ENCODE measurements around the gene DCST2. TPM values are rescaled to one million over a fixed set of nuclear protein-coding genes. Genes with fewer than 3 reads are reported as not detected.
A peak's percentile ranks its signal among the peaks of the same experiment; 100 is the strongest.

The DCST2 gene
- total and polyA plus RNA-seq, 7 donors = 0.04 to 0.56 (median 0.19) TPM; not detected in 2

DNA sequence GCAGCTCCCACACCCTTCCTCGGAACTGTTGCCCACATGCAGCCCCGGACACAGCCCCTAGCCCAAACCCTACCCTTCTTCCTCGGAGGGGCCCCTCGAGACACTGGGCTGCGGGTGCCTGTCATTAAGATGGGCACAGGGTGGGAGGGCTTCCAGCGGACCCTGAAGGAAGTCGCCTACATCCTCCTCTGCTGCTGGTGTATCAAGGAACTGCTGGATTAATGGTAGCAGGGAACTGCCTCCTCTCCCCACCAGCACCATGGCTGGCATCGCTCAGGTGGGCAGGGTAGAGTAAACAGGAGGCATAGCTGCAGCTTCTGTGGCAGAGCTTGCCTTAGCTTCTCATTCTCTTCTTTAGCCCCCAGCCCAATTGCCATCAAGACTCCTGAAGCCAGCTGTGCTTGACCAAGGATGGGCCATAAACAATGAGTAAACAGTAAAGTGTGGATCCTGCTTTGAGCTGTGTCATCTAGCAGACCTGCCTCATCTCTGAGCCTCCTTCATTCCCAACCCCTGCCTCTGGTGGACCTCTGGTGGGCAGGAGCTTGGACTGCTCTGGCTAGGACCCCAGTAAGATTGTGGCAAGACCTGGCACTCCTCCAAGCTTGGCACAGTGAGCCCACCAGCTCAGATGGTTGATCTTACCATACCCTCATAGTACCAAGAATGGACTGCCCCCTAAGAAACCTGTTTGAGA is 39.9 kb downstream of the DCST2 start, which contains the start of gene LENEP:
Gene LENEP (plus strand): TSS at position 15 of the 697 bp plus-strand sequence. CDS start 22 bp downstream, at position 37.
- Histone ChIP-seq H3K4me3 (no peak within 1 kb of the TSS), H3K9me3 (no peaks in the 10 kb centered on the region), H3K27ac (no peak within 1 kb of the TSS), H3K4me1 (peaks cover 6% of the 10 kb centered on the region), H3K36me3 (ENCODE audit: insufficient read depth in 1 of 2, low read depth in 1 of 2) (peaks cover 0 to 22% of the 10 kb centered on the region in 2 donors), H3K27me3 (ENCODE audit: insufficient read depth in 3 of 3, low read length in 2 of 3) (no peaks in the 10 kb centered on the region)
- no peak for DNase-seq
- ATAC-seq = no peak
- no peak for TF ChIP-seq CTCF (IDR thresholded peaks at IDR 0.05)
- intact Hi-C loops (cut with DNase I) = no loop called here
- WGBS, 3 donors = 69 to 76% (median 76%) methylated on average over 8 of the region's 8 CpGs

- TF ChIP-seq CTCF (IDR thresholded peaks at IDR 0.05) = no peak
- no peaks in the 10 kb centered on the region for H3K27me3 ChIP-seq (ENCODE audit: insufficient read depth in 3 of 3, low read length in 2 of 3)
- DNase-seq (no peak), ATAC-seq (peak in 2 of 4 donors; percentile 6 to 11)
- peaks cover 9% of the 10 kb centered on the region for H3K4me1 ChIP-seq
- intact Hi-C loops (cut with DNase I) = no loop called here
- H3K27ac ChIP-seq = no peak overlapping the region
- peaks cover 0 to 30% of the 10 kb centered on the region in 2 donors for H3K36me3 ChIP-seq (ENCODE audit: insufficient read depth in 1 of 2, low read depth in 1 of 2)
- H3K9me3 ChIP-seq = no peaks in the 10 kb centered on the region
- no peak overlapping the region for H3K4me3 ChIP-seq
- WGBS, 3 donors = 82 to 86% (median 86%) methylated on average over 14 of the region's 14 CpGs
Measured at GRCh38 chr1:154992721-154993571, 40.6 kb downstream of the DCST2 start.

- H3K4me3 ChIP-seq = no peak overlapping the region
- H3K27me3 ChIP-seq (ENCODE audit: insufficient read depth in 3 of 3, low read length in 2 of 3) = no peaks in the 10 kb centered on the region
- H3K4me1 ChIP-seq = peaks cover 5% of the 10 kb centered on the region
- peak in 1 of 2 donors; percentile 18 for DNase-seq
- no peak for TF ChIP-seq CTCF (IDR thresholded peaks at IDR 0.05)
- no peak for ATAC-seq
- intact Hi-C loops (cut with DNase I) = no loop called here
- H3K36me3 ChIP-seq (ENCODE audit: insufficient read depth in 1 of 2, low read depth in 1 of 2) = peaks cover 0 to 33% of the 10 kb centered on the region in 2 donors
- no peaks in the 10 kb centered on the region for H3K9me3 ChIP-seq
- WGBS, 3 donors = 90 to 93% (median 92%) methylated on average over 8 of the region's 8 CpGs
- no peak overlapping the region for H3K27ac ChIP-seq
Measured at GRCh38 chr1:154990276-154990675, 43.3 kb downstream of the DCST2 start.

GRCh38 chr1:154989195-154989860 is 44.3 kb downstream of the DCST2 start:
- DNase-seq = peak in 1 of 2 donors; percentile 50
- no peaks in the 10 kb centered on the region for H3K27me3 ChIP-seq (ENCODE audit: insufficient read depth in 3 of 3, low read length in 2 of 3)
- ATAC-seq = no peak
- H3K4me3 ChIP-seq = no peak overlapping the region
- 77 to 89% (median 83%) methylated on average over 3 of the region's 3 CpGs for WGBS, 3 donors
- intact Hi-C loops (cut with DNase I) = no loop called here
- H3K9me3 ChIP-seq = no peaks in the 10 kb centered on the region
- H3K4me1 ChIP-seq = peaks cover 6% of the 10 kb centered on the region
- TF ChIP-seq CTCF (IDR thresholded peaks at IDR 0.05) = no peak
- H3K36me3 ChIP-seq (ENCODE audit: insufficient read depth in 1 of 2, low read depth in 1 of 2) = peaks cover 0 to 33% of the 10 kb centered on the region in 2 donors
- H3K27ac ChIP-seq = no peak overlapping the region

Measured in psoas muscle (tissue), 8 donors.